HepG2 (cell line): ENCODE measurements around the gene SLC39A10. TPM values are rescaled to one million over a fixed set of nuclear protein-coding genes. Genes with fewer than 3 reads are reported as not detected.

Experiments
- ATF1 ChIP-seq: IDR thresholded peaks from 2 replicates; pipeline ENCODE4 v1.6.1; 2016; ENCODE audit warnings: mild to moderate bottlenecking, control low read depth
- CAMTA2 ChIP-seq: sonication (generic); formaldehyde crosslinking; IDR thresholded peaks from 2 replicates; pipeline ENCODE4 v1.4.0; 2020; ENCODE audit warnings: mild to moderate bottlenecking, missing genetic modification reagents, borderline replicate concordance
- CBX2 ChIP-seq, 2 experiments: fragments of 200-600 bp in 1 of 2; sonication (generic); formaldehyde crosslinking in 1 of 2; IDR thresholded peaks; 2 replicates each; pipeline versions ENCODE4 v1.7.0 to v1.8.1; 2018 to 2022; ENCODE audit warnings: low read depth in 2 of 2, low read length in 1 of 2, mild to moderate bottlenecking in 1 of 2, missing genetic modification reagents in 1 of 2
- ELF1 ChIP-seq: sonication (generic); formaldehyde crosslinking; IDR thresholded peaks from 2 replicates; pipeline ENCODE4 v1.4.0; 2020; ENCODE audit warnings: missing genetic modification reagents
- FOSL2 ChIP-seq: sonication (generic); formaldehyde crosslinking; IDR thresholded peaks from 2 replicates; pipeline ENCODE4 v1.4.0; 2020; ENCODE audit warnings: missing genetic modification reagents
- IRF2 ChIP-seq: IDR thresholded peaks from 2 replicates; pipeline ENCODE4 v1.6.1; 2018; ENCODE audit warnings: missing genetic modification reagents, missing compliant biosample characterization
- MIER2 ChIP-seq: IDR thresholded peaks from 2 replicates; pipeline ENCODE4 v1.6.1; 2016; ENCODE audit warnings: missing biosample characterization, missing genetic modification reagents
- MTA1 ChIP-seq: sonication (generic); formaldehyde crosslinking; IDR thresholded peaks from 2 replicates; pipeline ENCODE4 v1.4.0; 2020; ENCODE audit warnings: missing genetic modification reagents, mild to moderate bottlenecking, borderline replicate concordance
- MYNN ChIP-seq: sonication (generic); formaldehyde crosslinking; IDR thresholded peaks from 2 replicates; pipeline ENCODE4 v1.4.0; 2020; ENCODE audit warnings: mild to moderate bottlenecking, low read depth, missing genetic modification reagents
- RFX3 ChIP-seq: IDR thresholded peaks from 2 replicates; pipeline ENCODE4 v1.6.1; 2016; ENCODE audit warnings: missing biosample characterization, missing genetic modification reagents
- SOX13 ChIP-seq, 3 experiments: fragments of 450-650 bp in 1 of 3; sonication (generic) in 1 of 3; formaldehyde crosslinking in 1 of 3; IDR thresholded peaks in 2 of 3; conservative IDR thresholded peaks in 1 of 3; 2 replicates each; pipeline versions ENCODE4 v1.5.0 to v1.6.1; 2016 to 2020; ENCODE audit warnings: antibody characterized with exemption in 1 of 3, mild to moderate bottlenecking in 1 of 3, missing compliant biosample characterization in 1 of 3, missing genetic modification reagents in 1 of 3, moderate library complexity in 1 of 3
- TBX3 ChIP-seq: fragments of 450-650 bp; IDR thresholded peaks from 2 replicates; pipeline ENCODE4 v1.6.1; 2017; ENCODE audit warnings: antibody characterized with exemption, mild to moderate bottlenecking, inconsistent platforms, borderline replicate concordance
- THAP11 ChIP-seq: IDR thresholded peaks from 2 replicates; pipeline ENCODE4 v1.6.1; 2016; ENCODE audit warnings: missing biosample characterization, missing genetic modification reagents
- TP53 ChIP-seq: sonication (generic); formaldehyde crosslinking; conservative IDR thresholded peaks from 2 replicates; pipeline ENCODE4 v1.4.0; 2020; ENCODE audit warnings: missing genetic modification reagents
- ZBTB34 ChIP-seq: sonication (generic); formaldehyde crosslinking; IDR thresholded peaks from 2 replicates; pipeline ENCODE4 v1.8.0; 2022; ENCODE audit warnings: mild to moderate bottlenecking, missing genetic modification reagents
- ZMYM2 ChIP-seq: sonication (generic); formaldehyde crosslinking; IDR thresholded peaks from 2 replicates; pipeline ENCODE4 v1.8.0; 2022; ENCODE audit warnings: mild to moderate bottlenecking, missing genetic modification reagents
- ZNF234 ChIP-seq: sonication (generic); formaldehyde crosslinking; conservative IDR thresholded peaks from 2 replicates; pipeline ENCODE4 v1.5.1; 2020; ENCODE audit warnings: mild to moderate bottlenecking, missing genetic modification reagents
- ZNF510 ChIP-seq: sonication (generic); formaldehyde crosslinking; IDR thresholded peaks from 2 replicates; pipeline ENCODE4 v1.4.0; 2020; ENCODE audit warnings: low read depth, mild to moderate bottlenecking, missing genetic modification reagents
- ZNF512 ChIP-seq: sonication (generic); formaldehyde crosslinking; IDR thresholded peaks from 2 replicates; pipeline ENCODE4 v1.4.0; 2020; ENCODE audit warnings: mild to moderate bottlenecking, missing genetic modification reagents
- ZNF562 ChIP-seq: sonication (generic); formaldehyde crosslinking; IDR thresholded peaks from 2 replicates; pipeline ENCODE4 v1.8.0; 2022; ENCODE audit warnings: missing genetic modification reagents, borderline replicate concordance
- polyA plus RNA-seq, 8 experiments: library from polyadenylated mRNA; depleted of rRNA in 3 of 8; stranded (reverse) in 7 of 8; unstranded in 1 of 8; fragments of >200 nt; fragmentation: Illumina TruSeq in 4 of 8; extraction: Trizol in 4 of 8; gene quantifications; 2 replicates each; pipeline versions ENCODE4 v1.2.1 to v1.2.3, GENCODE V29; 2011 to 2016; ENCODE audit warnings: low read depth in 4 of 8, missing spikeins in 1 of 8, mixed read lengths in 1 of 8; ENCODE audit not compliant: insufficient read depth in 1 of 8
- total RNA-seq, 5 experiments: library from RNA; depleted of rRNA; stranded (reverse); fragments of >200 nt; fragmentation: Illumina TruSeq; extraction: Trizol; gene quantifications; 2 replicates each; pipeline ENCODE4 v1.2.3, GENCODE V29; 2016; ENCODE audit warnings: low read depth in 1 of 5
- TF ChIP-seq, protein P1 (sequence below): sonication (generic); formaldehyde crosslinking; IDR thresholded peaks from 2 replicates; pipeline ENCODE4 v1.9.0; 2021; ENCODE audit warnings: missing genetic modification reagents, borderline replicate concordance
- TF ChIP-seq, protein P2 (sequence below): sonication (generic); formaldehyde crosslinking; IDR thresholded peaks from 2 replicates; pipeline ENCODE4 v1.5.0; 2020; ENCODE audit warnings: missing genetic modification reagents

Gene SLC39A10
- total and polyA plus RNA-seq, 2 of the 13 experiments (the other 11 are each of a cell fraction or from before 2014, with no cell fraction given): 13.2 to 21.0 TPM

DNA sequence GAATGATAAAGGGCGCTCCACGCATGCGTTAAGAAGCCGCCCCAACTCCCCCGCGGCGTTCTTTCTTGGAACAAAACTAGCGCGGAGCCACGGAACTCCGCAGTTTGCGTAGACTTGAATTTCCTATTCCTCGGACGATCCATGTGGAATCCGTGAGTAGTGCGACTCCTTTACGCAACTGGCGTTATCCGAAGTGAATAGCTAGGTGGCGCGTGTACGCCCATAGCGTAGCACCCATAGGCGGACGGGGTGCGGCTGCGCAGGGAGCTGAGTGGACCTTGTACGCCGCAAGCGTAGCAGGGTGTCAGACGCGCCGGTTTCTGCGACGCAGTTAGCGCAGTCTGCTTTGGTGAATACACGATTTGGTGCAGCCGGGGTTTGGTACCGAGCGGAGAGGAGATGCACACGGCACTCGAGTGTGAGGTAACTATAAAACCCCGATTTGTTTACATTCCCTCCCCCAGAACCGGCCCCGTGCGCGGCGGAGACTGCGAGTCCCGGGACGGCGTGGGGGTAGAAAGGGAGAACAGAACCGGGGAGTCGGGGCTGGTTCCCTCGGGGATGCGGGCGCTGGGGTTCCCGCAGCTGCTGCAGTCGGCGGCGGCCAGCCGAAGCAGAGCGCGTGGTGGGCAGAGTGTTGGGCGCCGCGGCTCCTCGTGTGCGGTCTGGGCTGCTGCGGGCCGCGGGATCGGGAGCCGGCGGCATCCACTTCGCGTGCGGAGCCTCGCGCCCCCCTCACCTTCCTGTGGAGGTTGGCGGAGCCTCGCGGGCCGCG is at the start of gene SLC39A10 (continued):
- TF ChIP-seq, protein P1, sequence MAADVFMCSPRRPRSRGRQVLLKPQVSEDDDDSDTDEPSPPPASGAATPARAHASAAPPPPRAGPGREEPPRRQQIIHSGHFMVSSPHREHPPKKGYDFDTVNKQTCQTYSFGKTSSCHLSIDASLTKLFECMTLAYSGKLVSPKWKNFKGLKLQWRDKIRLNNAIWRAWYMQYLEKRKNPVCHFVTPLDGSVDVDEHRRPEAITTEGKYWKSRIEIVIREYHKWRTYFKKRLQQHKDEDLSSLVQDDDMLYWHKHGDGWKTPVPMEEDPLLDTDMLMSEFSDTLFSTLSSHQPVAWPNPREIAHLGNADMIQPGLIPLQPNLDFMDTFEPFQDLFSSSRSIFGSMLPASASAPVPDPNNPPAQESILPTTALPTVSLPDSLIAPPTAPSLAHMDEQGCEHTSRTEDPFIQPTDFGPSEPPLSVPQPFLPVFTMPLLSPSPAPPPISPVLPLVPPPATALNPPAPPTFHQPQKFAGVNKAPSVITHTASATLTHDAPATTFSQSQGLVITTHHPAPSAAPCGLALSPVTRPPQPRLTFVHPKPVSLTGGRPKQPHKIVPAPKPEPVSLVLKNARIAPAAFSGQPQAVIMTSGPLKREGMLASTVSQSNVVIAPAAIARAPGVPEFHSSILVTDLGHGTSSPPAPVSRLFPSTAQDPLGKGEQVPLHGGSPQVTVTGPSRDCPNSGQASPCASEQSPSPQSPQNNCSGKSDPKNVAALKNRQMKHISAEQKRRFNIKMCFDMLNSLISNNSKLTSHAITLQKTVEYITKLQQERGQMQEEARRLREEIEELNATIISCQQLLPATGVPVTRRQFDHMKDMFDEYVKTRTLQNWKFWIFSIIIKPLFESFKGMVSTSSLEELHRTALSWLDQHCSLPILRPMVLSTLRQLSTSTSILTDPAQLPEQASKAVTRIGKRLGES (CRISPR knock-in tag): no peak
- no peak for TF ChIP-seq ZNF234 (CRISPR knock-in tag)
- peak; percentile 32; the same call in 1 of the 2 replicates for TF ChIP-seq ATF1 (CRISPR knock-in tag)
- TF ChIP-seq ZMYM2 (CRISPR knock-in tag): no peak
- no peak for TF ChIP-seq RFX3 (CRISPR knock-in tag)
- TF ChIP-seq SOX13 (IDR thresholded peaks at IDR 0.05): no peak
- peak in 1 of 2 experiments; percentile 29; a peak in 1 of 4 replicates for TF ChIP-seq SOX13 (CRISPR knock-in tag; conservative IDR thresholded peaks at IDR 0.05 in 1 of 2, IDR thresholded peaks at IDR 0.05 in 1 of 2)
- TF ChIP-seq TBX3: no peak
- TF ChIP-seq, protein P2, sequence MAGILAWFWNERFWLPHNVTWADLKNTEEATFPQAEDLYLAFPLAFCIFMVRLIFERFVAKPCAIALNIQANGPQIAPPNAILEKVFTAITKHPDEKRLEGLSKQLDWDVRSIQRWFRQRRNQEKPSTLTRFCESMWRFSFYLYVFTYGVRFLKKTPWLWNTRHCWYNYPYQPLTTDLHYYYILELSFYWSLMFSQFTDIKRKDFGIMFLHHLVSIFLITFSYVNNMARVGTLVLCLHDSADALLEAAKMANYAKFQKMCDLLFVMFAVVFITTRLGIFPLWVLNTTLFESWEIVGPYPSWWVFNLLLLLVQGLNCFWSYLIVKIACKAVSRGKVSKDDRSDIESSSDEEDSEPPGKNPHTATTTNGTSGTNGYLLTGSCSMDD: no peak
- no peak for TF ChIP-seq TP53 (CRISPR knock-in tag)
- no peak; the same call in 1 of the 2 replicates for TF ChIP-seq ZBTB34
- no peak for TF ChIP-seq CBX2 (IDR thresholded peaks at IDR 0.05; ENCODE audit: low read depth, low read length)
- TF ChIP-seq CBX2 (CRISPR knock-in tag; IDR thresholded peaks at IDR 0.05; ENCODE audit: low read depth): no peak
- TF ChIP-seq IRF2 (CRISPR knock-in tag): peak; percentile 44; the same call in 1 of the 2 replicates
- 0 out of 2 replicates have a peak, but pooled peaks have one; percentile 18 for TF ChIP-seq MTA1
- TF ChIP-seq MYNN (CRISPR knock-in tag): peak; percentile 71; the same call in 1 of the 2 replicates
- TF ChIP-seq ZNF562 (CRISPR knock-in tag): no peak; the same call in 1 of the 2 replicates
- 0 out of 2 replicates have a peak, but pooled peaks have one; percentile 34 for TF ChIP-seq ELF1 (CRISPR knock-in tag)
- peak; percentile 63 for TF ChIP-seq THAP11 (CRISPR knock-in tag)
- TF ChIP-seq CAMTA2 (CRISPR knock-in tag): no peak; the same call in none of the 2 replicates
- no peak for TF ChIP-seq ZNF512 (CRISPR knock-in tag)
- TF ChIP-seq MIER2 (CRISPR knock-in tag): no peak
- TF ChIP-seq ZNF510 (CRISPR knock-in tag): peak; percentile 35
- TF ChIP-seq FOSL2 (CRISPR knock-in tag): 0 out of 2 replicates have a peak, but pooled peaks have one; percentile 48
